ENCODE measurements around the gene NOL7.

The NOL7 gene

DNA sequence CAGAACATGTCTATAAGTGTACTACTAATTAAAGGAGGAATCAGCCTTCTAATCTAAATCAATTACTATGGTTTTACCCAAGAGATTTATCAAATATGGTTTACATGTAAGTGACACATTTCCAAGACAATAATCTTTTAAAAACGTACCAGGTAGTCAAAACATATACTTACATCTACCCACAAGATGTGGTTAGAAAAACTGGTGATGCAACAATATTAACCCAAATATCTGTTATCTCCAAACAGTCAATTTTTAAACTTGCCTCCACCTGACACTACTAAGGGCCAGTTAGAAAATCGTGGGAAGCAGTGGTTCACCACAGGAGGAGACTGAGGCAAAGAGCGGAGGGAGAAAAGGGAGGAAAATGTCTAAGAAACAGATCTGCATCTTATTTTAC lies 28.0 kb downstream of the NOL7 start:
- Histone ChIP-seq H3K36me3 (ENCODE audit: control insufficient read depth, insufficient read depth, low read length) (peaks cover 11% of the 10 kb centered on the region), H3K4me3 (ENCODE audit: insufficient read depth, low read depth, low read length, poor library complexity, severe bottlenecking) (no peak overlapping the region), H3K4me1 (ENCODE audit: control insufficient read depth, insufficient read depth, low read length, poor library complexity, severe bottlenecking) (no peaks in the 10 kb centered on the region), H3K27me3 (replicated peaks; ENCODE audit: control insufficient read depth, insufficient read depth, low read length, poor library complexity, severe bottlenecking) (no peaks in the 10 kb centered on the region), H3K9me3 (ENCODE audit: control insufficient read depth, low read length) (no peaks in the 10 kb centered on the region), H3K27ac (ENCODE audit: insufficient read depth, low read length, poor library complexity, severe bottlenecking) (no peak overlapping the region)
- DNase-seq: no peak

DNA sequence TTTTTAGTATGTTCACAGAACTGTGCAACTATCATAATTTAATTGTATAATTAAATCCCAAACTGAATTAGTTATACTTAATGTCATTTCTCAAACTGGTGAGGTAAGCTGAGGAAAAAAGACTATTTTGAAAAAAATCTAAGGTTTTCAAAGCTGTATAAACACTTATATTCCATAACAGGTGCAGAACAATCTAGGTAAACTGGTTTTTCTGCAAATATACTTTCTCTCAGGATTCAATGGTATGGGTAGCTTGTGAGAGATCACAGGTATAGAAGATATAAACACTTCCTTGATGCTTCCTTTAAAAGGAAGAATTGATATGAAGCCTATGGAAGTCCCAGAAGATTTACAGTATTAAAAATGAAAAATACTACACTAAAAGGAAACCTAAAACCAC lies 33.7 kb downstream of the NOL7 start:
- peaks cover 10% of the 10 kb centered on the region for H3K36me3 ChIP-seq (ENCODE audit: control insufficient read depth, insufficient read depth, low read length)
- no peaks in the 10 kb centered on the region for H3K9me3 ChIP-seq (ENCODE audit: control insufficient read depth, low read length)
- H3K27ac ChIP-seq (ENCODE audit: insufficient read depth, low read length, poor library complexity, severe bottlenecking): no peak overlapping the region
- no peaks in the 10 kb centered on the region for H3K4me1 ChIP-seq (ENCODE audit: control insufficient read depth, insufficient read depth, low read length, poor library complexity, severe bottlenecking)
- DNase-seq: no peak
- no peak overlapping the region for H3K4me3 ChIP-seq (ENCODE audit: insufficient read depth, low read depth, low read length, poor library complexity, severe bottlenecking)
- H3K27me3 ChIP-seq (replicated peaks; ENCODE audit: control insufficient read depth, insufficient read depth, low read length, poor library complexity, severe bottlenecking): no peaks in the 10 kb centered on the region

DNA sequence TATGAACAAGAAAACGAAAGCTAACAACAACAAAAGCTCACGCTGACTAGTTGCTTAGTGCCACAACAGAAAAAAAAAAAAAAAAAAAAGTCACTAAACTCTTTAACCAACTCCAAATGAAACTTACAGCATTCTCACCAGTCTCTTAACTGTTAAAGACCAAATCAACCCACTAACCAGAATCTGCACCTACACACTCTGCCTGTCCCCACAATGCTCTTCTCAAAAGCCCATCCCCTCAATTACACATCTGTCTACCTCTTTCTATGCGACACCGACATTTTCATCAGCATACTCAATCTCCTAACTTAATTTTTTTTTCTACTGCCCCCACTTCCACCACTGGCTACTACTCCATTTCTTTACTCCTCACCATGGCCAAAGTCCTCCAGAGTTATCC lies 34.3 kb downstream of the NOL7 start:
- Histone ChIP-seq H3K9me3 (ENCODE audit: control insufficient read depth, low read length) (no peaks in the 10 kb centered on the region), H3K27me3 (replicated peaks; ENCODE audit: control insufficient read depth, insufficient read depth, low read length, poor library complexity, severe bottlenecking) (no peaks in the 10 kb centered on the region), H3K36me3 (ENCODE audit: control insufficient read depth, insufficient read depth, low read length) (peaks cover 7% of the 10 kb centered on the region), H3K27ac (ENCODE audit: insufficient read depth, low read length, poor library complexity, severe bottlenecking) (no peak overlapping the region), H3K4me3 (ENCODE audit: insufficient read depth, low read depth, low read length, poor library complexity, severe bottlenecking) (no peak overlapping the region), H3K4me1 (ENCODE audit: control insufficient read depth, insufficient read depth, low read length, poor library complexity, severe bottlenecking) (no peaks in the 10 kb centered on the region)
- DNase-seq: no peak

DNA sequence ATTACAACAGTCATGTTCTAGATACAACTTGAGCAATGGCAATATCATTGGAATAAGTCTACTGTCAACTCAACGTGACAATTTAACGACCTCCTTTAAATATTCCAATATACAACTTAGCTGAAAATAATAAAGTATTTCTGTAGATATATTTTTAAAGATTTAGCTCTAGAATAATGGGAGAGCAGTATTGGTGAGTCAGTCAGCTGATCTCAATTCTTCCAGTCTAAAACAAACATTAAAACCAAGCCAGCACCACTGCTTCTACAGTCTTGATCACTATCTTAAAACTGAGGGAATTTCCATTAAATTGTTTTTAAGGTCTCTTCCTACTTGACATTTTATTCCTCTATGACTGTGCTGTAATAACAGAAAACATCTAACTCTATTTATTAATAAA lies 38.2 kb downstream of the NOL7 start:
- H3K36me3 ChIP-seq (ENCODE audit: control insufficient read depth, insufficient read depth, low read length): peaks cover 12% of the 10 kb centered on the region
- no peak overlapping the region for H3K4me3 ChIP-seq (ENCODE audit: insufficient read depth, low read depth, low read length, poor library complexity, severe bottlenecking)
- no peaks in the 10 kb centered on the region for H3K27me3 ChIP-seq (replicated peaks; ENCODE audit: control insufficient read depth, insufficient read depth, low read length, poor library complexity, severe bottlenecking)
- no peaks in the 10 kb centered on the region for H3K4me1 ChIP-seq (ENCODE audit: control insufficient read depth, insufficient read depth, low read length, poor library complexity, severe bottlenecking)
- no peak for DNase-seq
- H3K27ac ChIP-seq (ENCODE audit: insufficient read depth, low read length, poor library complexity, severe bottlenecking): no peak overlapping the region
- no peaks in the 10 kb centered on the region for H3K9me3 ChIP-seq (ENCODE audit: control insufficient read depth, low read length)

DNA sequence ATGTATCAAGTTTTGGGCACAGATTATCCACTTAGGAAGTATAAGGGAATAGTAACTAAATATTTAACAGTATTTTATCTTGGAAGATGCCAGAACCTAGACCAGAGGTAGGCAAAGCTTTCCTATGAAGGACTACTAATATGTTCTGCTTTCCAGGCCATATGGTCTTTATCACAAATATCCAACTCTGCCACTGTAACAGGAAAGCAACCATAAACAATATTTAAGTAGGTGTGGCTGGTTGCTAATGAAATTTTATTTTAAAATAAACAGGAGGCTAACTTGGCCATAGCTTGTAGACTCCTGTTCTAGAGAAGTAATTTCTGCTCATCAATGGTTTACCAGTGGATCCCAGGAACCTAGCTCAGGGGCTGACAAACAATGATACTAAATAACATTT lies 39.4 kb downstream of the NOL7 start:
- Histone ChIP-seq H3K36me3 (ENCODE audit: control insufficient read depth, insufficient read depth, low read length) (peaks cover 12% of the 10 kb centered on the region), H3K27me3 (replicated peaks; ENCODE audit: control insufficient read depth, insufficient read depth, low read length, poor library complexity, severe bottlenecking) (no peaks in the 10 kb centered on the region), H3K9me3 (ENCODE audit: control insufficient read depth, low read length) (no peaks in the 10 kb centered on the region), H3K4me3 (ENCODE audit: insufficient read depth, low read depth, low read length, poor library complexity, severe bottlenecking) (no peak overlapping the region), H3K27ac (ENCODE audit: insufficient read depth, low read length, poor library complexity, severe bottlenecking) (no peak overlapping the region), H3K4me1 (ENCODE audit: control insufficient read depth, insufficient read depth, low read length, poor library complexity, severe bottlenecking) (no peaks in the 10 kb centered on the region)
- DNase-seq: no peak

DNA sequence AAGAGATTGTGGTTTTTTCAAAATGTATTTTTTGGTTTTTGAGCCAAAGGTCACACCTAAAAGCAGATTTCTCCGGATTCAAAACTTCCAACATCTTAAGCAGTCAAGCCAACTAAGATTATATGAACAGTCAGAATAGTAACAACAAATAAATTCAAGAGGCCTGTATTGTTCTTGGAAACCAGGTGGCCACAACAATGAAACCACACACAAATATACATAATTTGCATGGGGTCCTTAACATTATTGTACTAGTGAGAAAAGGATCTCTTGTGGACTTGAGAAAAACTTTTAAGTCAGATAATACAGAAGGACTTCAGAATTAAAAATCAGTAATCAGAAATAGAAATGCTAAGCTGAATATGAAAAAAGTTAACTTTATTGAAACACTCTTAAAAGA lies 40.6 kb downstream of the NOL7 start:
- Histone ChIP-seq H3K36me3 (ENCODE audit: control insufficient read depth, insufficient read depth, low read length) (peaks cover 11% of the 10 kb centered on the region), H3K27me3 (replicated peaks; ENCODE audit: control insufficient read depth, insufficient read depth, low read length, poor library complexity, severe bottlenecking) (no peaks in the 10 kb centered on the region), H3K9me3 (ENCODE audit: control insufficient read depth, low read length) (no peaks in the 10 kb centered on the region), H3K4me1 (ENCODE audit: control insufficient read depth, insufficient read depth, low read length, poor library complexity, severe bottlenecking) (no peaks in the 10 kb centered on the region), H3K4me3 (ENCODE audit: insufficient read depth, low read depth, low read length, poor library complexity, severe bottlenecking) (no peak overlapping the region), H3K27ac (ENCODE audit: insufficient read depth, low read length, poor library complexity, severe bottlenecking) (no peak overlapping the region)
- DNase-seq: no peak

DNA sequence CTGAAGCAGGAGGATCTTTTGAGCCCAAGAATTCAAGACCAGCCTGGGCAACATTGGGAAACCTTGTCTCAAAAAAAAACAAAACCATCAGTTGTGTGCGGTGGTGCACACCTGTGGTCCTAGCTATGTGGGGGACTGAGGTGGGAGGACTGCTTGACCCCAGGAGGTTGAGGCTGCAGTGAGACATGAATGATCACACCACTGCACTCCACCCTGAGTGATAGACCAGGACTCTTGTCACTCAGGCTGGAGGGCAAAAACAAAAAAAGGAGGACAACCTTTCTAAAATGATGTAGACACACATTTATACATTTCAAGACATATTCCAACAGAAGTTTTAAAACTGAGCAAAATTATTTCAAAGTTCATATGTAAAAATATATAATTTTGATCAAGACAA lies 45.1 kb downstream of the NOL7 start:
- H3K36me3 ChIP-seq (ENCODE audit: control insufficient read depth, insufficient read depth, low read length): peaks cover 7% of the 10 kb centered on the region
- no peaks in the 10 kb centered on the region for H3K27me3 ChIP-seq (replicated peaks; ENCODE audit: control insufficient read depth, insufficient read depth, low read length, poor library complexity, severe bottlenecking)
- peaks cover 9% of the 10 kb centered on the region for H3K4me1 ChIP-seq (ENCODE audit: control insufficient read depth, insufficient read depth, low read length, poor library complexity, severe bottlenecking)
- DNase-seq: no peak
- no peak overlapping the region for H3K4me3 ChIP-seq (ENCODE audit: insufficient read depth, low read depth, low read length, poor library complexity, severe bottlenecking)
- H3K9me3 ChIP-seq (ENCODE audit: control insufficient read depth, low read length): no peaks in the 10 kb centered on the region
- H3K27ac ChIP-seq (ENCODE audit: insufficient read depth, low read length, poor library complexity, severe bottlenecking): no peak overlapping the region

DNA sequence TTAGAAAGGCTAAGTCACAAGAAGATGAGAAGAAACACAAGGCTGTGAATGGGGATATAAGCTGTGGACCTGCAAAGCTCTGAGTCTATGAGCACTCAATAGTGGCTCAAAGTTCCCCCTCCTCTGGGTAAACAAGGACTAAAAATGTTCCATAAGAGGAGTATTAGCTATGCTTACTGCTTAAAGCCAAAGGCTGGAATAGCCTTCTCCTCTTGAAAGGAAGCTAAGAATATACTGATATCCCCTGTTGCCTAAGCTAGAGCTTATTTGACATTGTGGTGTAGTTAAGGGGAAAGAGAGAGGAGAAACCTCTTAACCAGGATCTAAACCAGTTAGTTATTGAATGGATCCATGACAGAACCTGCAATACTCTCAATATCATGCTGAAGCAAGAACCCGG lies 45.8 kb downstream of the NOL7 start:
- DNase-seq: no peak
- H3K4me1 ChIP-seq (ENCODE audit: control insufficient read depth, insufficient read depth, low read length, poor library complexity, severe bottlenecking): peaks cover 9% of the 10 kb centered on the region

DNA sequence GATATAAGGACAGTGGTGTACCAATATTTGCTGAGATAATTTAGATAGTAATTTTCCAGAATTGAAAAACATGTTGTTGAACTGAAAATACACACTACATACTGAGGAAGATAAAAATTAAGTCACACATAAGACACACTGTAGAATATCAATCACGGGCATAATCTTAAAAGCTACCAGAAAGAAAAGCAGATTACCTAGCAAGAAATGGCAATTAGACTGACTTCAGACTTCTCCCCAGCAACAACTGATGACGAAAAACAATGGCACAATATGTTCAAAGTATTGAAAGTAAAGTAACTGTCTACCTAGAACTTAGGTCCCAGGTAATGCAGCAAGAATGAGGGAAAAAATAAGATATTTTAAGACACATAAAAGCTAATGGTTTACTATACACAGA lies 46.5 kb downstream of the NOL7 start:
- Histone ChIP-seq H3K9me3 (ENCODE audit: control insufficient read depth, low read length) (no peaks in the 10 kb centered on the region), H3K4me3 (ENCODE audit: insufficient read depth, low read depth, low read length, poor library complexity, severe bottlenecking) (no peak overlapping the region), H3K27me3 (replicated peaks; ENCODE audit: control insufficient read depth, insufficient read depth, low read length, poor library complexity, severe bottlenecking) (no peaks in the 10 kb centered on the region), H3K27ac (ENCODE audit: insufficient read depth, low read length, poor library complexity, severe bottlenecking) (no peak overlapping the region), H3K36me3 (ENCODE audit: control insufficient read depth, insufficient read depth, low read length) (peaks cover 4% of the 10 kb centered on the region), H3K4me1 (ENCODE audit: control insufficient read depth, insufficient read depth, low read length, poor library complexity, severe bottlenecking) (peaks cover 9% of the 10 kb centered on the region)
- DNase-seq: no peak

More for the DNA sequence above, 45.8 kb downstream of the NOL7 start:
- no peak overlapping the region for H3K4me3 ChIP-seq (ENCODE audit: insufficient read depth, low read depth, low read length, poor library complexity, severe bottlenecking)
- no peak overlapping the region for H3K27ac ChIP-seq (ENCODE audit: insufficient read depth, low read length, poor library complexity, severe bottlenecking)
- peaks cover 7% of the 10 kb centered on the region for H3K36me3 ChIP-seq (ENCODE audit: control insufficient read depth, insufficient read depth, low read length)
- H3K9me3 ChIP-seq (ENCODE audit: control insufficient read depth, low read length): no peaks in the 10 kb centered on the region
- no peaks in the 10 kb centered on the region for H3K27me3 ChIP-seq (replicated peaks; ENCODE audit: control insufficient read depth, insufficient read depth, low read length, poor library complexity, severe bottlenecking)

DNA sequence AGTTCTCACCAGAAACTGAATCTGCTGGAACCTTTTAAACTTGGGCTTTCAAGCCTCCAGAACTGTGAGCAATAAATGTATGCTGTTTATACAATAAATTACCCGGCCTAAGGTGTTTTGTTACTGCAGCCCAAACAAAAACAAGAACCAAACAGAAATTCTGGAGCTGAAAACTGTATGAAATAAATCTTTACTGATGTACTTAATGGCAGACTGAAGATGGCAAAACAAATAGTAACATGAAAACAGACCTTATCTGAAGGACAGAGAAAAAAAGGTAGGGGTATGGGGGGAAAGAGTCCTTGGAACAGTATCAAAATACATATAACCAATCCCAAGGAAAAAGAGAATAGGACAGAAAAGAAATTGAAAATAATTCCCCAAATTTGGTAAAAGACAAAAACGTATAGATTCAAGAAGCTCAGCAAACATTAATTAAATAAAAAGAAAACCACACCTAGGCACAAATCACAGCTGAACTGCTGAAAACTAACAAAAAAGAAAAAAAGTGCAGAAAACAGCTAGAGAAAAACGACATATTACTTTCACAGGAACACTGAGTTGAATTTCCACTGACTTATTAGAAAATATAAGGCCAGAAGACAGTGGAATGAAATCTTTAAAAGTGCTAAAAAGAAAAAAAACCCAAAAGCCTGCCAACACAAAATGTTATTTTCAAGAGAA lies 47.7 kb downstream of the NOL7 start:
- Histone ChIP-seq H3K36me3 (ENCODE audit: control insufficient read depth, insufficient read depth, low read length) (no peaks in the 10 kb centered on the region), H3K4me1 (ENCODE audit: control insufficient read depth, insufficient read depth, low read length, poor library complexity, severe bottlenecking) (peaks cover 9% of the 10 kb centered on the region), H3K27ac (ENCODE audit: insufficient read depth, low read length, poor library complexity, severe bottlenecking) (no peak overlapping the region), H3K9me3 (ENCODE audit: control insufficient read depth, low read length) (no peaks in the 10 kb centered on the region), H3K27me3 (replicated peaks; ENCODE audit: control insufficient read depth, insufficient read depth, low read length, poor library complexity, severe bottlenecking) (no peaks in the 10 kb centered on the region), H3K4me3 (ENCODE audit: insufficient read depth, low read depth, low read length, poor library complexity, severe bottlenecking) (no peak overlapping the region)
- no peak for DNase-seq
